Tibial artery (tissue), 4 donors: Measurements from ENCODE around the gene EPHA6.

Experiments used
- DNase-seq, 2 donors: peaks; one replicate each; pipeline ENCODE4 v3.0.0-alpha.2; 2019
- H3K27ac ChIP-seq, 2 donors: fragments of 200-600 bp; sonication (generic) in 1 of 2; 1 replicate in 1 of 2; 2 replicates in 1 of 2; pipeline ENCODE4 v1.5.1; 2018 to 2019; ENCODE audit warnings: mild to moderate bottlenecking in 1 of 2
- H3K27me3 ChIP-seq, 2 donors: fragments of 200-600 bp; sonication (generic) in 1 of 2; one replicate each; pipeline versions ENCODE4 v1.5.1 to v1.6.0; 2016 to 2019
- H3K36me3 ChIP-seq, 3 donors: fragments of 200-600 bp; sonication (generic) in 2 of 3; one replicate each; pipeline ENCODE4 v1.5.1; 2016 to 2019; ENCODE audit warnings: mild to moderate bottlenecking in 2 of 3
- H3K4me1 ChIP-seq, 4 donors: fragments of 200-600 bp; sonication (generic) in 2 of 4; 1 replicate in 3 of 4; 2 replicates in 1 of 4; pipeline ENCODE4 v1.5.1; 2016 to 2019
- H3K4me3 ChIP-seq, 2 donors: fragments of 200-600 bp; sonication (generic) in 1 of 2; 1 replicate in 1 of 2; 2 replicates in 1 of 2; pipeline ENCODE4 v1.5.1; 2018 to 2019; ENCODE audit warnings: mild to moderate bottlenecking in 2 of 2
- H3K9me3 ChIP-seq, 3 donors: fragments of 200-600 bp; sonication (generic) in 1 of 3; one replicate each; pipeline ENCODE4 v1.5.1; 2016 to 2019
- intact Hi-C: fragments of 100-400 bp; cut with DNase I; formaldehyde crosslinking; loops from one replicate; pipeline ENCODE4 v1.15.0; 2023; ENCODE audit warnings: low total_unique reads
- TF ChIP-seq, protein P1 (sequence below), 2 experiments: fragments of 200-600 bp in 1 of 2; fragments of 450-650 bp in 1 of 2; IDR thresholded peaks; one replicate each; pipeline ENCODE4 v1.5.1; 2017 to 2019; ENCODE audit warnings: antibody characterized with exemption in 2 of 2, mild to moderate bottlenecking in 1 of 2, moderate library complexity in 1 of 2

EPHA6 gene

DNA sequence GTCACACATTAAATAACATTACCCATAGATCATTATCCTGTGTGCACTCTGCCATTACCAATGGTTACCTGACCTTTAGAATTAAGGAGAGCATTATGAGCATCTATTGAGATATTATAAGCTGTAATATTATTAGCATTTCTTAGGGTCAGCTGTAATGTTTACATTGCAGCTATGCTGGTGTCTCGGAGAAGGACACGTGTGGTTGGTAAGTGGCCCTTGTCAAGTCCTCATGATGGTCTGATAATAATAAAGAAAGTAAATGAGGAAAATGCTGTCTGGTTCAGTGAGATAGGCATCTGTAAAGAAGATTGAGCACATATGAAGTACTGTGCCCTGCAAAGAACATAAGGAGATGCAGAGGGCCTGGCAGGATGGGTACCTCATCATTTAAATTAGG lies 878.4 kb downstream of the EPHA6 start:
- H3K9me3 ChIP-seq = no peaks in the 10 kb centered on the region

DNA sequence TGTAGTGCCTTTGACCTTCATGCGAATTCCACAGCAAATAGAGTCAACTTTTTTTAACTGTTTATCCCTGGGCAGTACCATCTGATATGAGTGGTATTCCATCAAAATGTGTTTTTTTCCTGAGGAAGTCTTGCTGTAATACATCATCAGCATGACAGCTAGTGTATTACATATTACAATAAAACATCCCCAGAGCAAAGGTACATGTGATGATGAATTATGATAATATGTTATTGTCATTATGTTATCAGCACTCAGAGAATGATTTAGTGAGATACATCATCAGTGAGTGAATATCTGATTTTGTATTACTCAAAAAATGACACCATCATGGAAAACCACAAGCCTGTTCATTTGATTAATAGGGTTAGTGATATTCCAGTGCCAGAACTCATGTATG lies 880.5 kb downstream of the EPHA6 start:
- no peak overlapping the region for H3K27ac ChIP-seq
- no peaks in the 10 kb centered on the region for H3K9me3 ChIP-seq
- H3K27me3 ChIP-seq = no peaks in the 10 kb centered on the region
- no peaks in the 10 kb centered on the region for H3K4me1 ChIP-seq
- intact Hi-C loops = no loop called here
- TF ChIP-seq, protein P1, sequence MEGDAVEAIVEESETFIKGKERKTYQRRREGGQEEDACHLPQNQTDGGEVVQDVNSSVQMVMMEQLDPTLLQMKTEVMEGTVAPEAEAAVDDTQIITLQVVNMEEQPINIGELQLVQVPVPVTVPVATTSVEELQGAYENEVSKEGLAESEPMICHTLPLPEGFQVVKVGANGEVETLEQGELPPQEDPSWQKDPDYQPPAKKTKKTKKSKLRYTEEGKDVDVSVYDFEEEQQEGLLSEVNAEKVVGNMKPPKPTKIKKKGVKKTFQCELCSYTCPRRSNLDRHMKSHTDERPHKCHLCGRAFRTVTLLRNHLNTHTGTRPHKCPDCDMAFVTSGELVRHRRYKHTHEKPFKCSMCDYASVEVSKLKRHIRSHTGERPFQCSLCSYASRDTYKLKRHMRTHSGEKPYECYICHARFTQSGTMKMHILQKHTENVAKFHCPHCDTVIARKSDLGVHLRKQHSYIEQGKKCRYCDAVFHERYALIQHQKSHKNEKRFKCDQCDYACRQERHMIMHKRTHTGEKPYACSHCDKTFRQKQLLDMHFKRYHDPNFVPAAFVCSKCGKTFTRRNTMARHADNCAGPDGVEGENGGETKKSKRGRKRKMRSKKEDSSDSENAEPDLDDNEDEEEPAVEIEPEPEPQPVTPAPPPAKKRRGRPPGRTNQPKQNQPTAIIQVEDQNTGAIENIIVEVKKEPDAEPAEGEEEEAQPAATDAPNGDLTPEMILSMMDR (IDR thresholded peaks at IDR 0.05) = no peak
- H3K4me3 ChIP-seq = no peak overlapping the region
- H3K36me3 ChIP-seq = no peaks in the 10 kb centered on the region
- DNase-seq = no peak

More for the DNA sequence above, 878.4 kb downstream of the EPHA6 start:
- Histone ChIP-seq H3K27me3 (no peaks in the 10 kb centered on the region), H3K4me1 (no peaks in the 10 kb centered on the region), H3K36me3 (no peaks in the 10 kb centered on the region), H3K4me3 (no peak overlapping the region), H3K27ac (no peak overlapping the region)
- TF ChIP-seq, protein P1 (IDR thresholded peaks at IDR 0.05) = no peak
- DNase-seq = no peak
- intact Hi-C loops = no loop called here

DNA sequence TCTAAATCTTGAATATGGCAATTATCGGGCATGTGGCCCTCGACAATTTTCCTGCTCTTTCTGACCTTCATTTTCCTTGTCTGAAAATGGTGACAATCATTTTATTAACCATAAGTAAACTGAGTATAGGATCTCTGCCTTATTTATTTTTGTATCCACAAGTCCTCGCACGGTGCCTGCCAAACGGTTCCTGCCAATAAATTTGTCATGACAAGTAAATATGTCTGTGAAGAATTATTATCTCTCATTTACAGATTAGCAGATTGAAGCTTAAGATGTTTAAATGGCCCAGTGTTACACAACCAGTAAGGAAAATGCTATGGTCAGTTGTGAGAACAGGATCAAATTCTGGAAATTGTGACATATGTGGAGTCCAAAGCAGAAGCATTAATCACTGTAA lies 884.3 kb downstream of the EPHA6 start:
- intact Hi-C loops = no loop called here
- DNase-seq = no peak
- TF ChIP-seq, protein P1 (IDR thresholded peaks at IDR 0.05) = no peak

DNA sequence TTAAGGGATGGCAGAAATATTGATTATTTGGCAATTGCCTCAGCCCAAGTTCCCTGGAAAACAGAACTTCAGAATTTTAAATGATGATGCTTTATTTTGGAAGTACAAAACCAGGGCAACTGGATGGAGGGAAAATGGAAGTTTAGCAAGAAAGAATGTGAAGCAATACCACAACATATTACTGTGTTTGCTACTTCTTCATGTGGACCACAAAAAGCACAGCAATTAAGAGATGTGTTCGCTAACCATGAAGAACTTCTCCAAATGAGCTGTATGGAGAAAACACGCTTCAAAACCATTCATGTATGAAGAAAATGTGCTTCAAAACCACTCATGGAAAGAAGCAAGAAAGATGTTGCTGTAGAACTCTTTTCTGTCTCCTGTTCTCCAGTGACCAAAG lies 885.5 kb downstream of the EPHA6 start:
- no peaks in the 10 kb centered on the region for H3K27me3 ChIP-seq
- H3K27ac ChIP-seq = no peak overlapping the region
- no peak overlapping the region for H3K4me3 ChIP-seq
- H3K36me3 ChIP-seq = no peaks in the 10 kb centered on the region
- no peaks in the 10 kb centered on the region for H3K9me3 ChIP-seq
- no peaks in the 10 kb centered on the region for H3K4me1 ChIP-seq
- DNase-seq = no peak
- TF ChIP-seq, protein P1 (IDR thresholded peaks at IDR 0.05) = no peak
- intact Hi-C loops = no loop called here

More for the DNA sequence above, 884.3 kb downstream of the EPHA6 start:
- no peak overlapping the region for H3K4me3 ChIP-seq
- no peaks in the 10 kb centered on the region for H3K9me3 ChIP-seq
- no peaks in the 10 kb centered on the region for H3K4me1 ChIP-seq
- H3K27ac ChIP-seq = no peak overlapping the region
- no peaks in the 10 kb centered on the region for H3K27me3 ChIP-seq
- H3K36me3 ChIP-seq = no peaks in the 10 kb centered on the region

DNA sequence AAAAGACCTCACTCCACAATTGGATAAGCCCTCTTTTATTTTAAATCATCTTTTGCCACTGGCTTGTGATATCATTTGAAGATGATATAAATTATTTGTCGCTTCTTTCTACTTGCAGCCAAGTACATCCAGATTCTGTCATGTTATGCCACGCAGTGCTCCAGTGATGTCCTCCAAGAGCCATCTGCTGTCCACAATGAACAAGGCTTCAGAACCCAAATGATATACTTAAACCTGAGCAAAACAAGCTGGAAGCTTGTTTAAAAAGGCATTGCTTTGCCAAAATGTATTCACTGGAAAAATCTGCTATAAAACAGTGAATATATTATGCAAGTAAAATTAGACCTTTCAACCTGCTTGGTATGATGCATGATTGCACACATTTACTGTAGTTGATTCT lies 891.4 kb downstream of the EPHA6 start:
- no peak overlapping the region for H3K4me3 ChIP-seq
- H3K36me3 ChIP-seq = no peaks in the 10 kb centered on the region
- no peaks in the 10 kb centered on the region for H3K27me3 ChIP-seq
- TF ChIP-seq, protein P1 (IDR thresholded peaks at IDR 0.05) = no peak
- no peaks in the 10 kb centered on the region for H3K9me3 ChIP-seq
- DNase-seq = no peak
- no peak overlapping the region for H3K27ac ChIP-seq
- intact Hi-C loops = loop anchor here (5.0 kb wide), 1 partner anchor 853 kb away; no protein-coding TSS in a partner anchor
- no peaks in the 10 kb centered on the region for H3K4me1 ChIP-seq

DNA sequence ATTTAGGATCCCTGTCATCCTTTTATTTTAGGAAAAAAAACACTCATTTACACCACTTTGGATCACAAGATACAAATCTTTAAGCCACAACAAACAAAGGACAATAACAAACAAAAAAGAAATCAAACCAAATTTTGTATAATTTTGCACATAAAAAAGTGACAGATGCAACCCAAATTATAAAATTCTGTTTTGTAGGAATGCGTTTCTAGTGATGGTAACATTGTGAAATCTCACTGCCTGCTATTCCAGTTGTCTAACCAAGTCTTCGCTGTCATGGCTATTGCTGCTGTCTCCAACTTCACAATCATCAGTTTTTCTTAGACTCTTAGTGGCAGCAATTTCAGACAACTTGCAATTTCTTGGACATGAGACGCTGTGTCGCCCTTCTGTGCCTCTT lies 891.8 kb downstream of the EPHA6 start:
- Histone ChIP-seq H3K27ac (no peak overlapping the region), H3K36me3 (no peaks in the 10 kb centered on the region), H3K9me3 (no peaks in the 10 kb centered on the region), H3K4me1 (no peaks in the 10 kb centered on the region), H3K4me3 (no peak overlapping the region), H3K27me3 (no peaks in the 10 kb centered on the region)
- no peak for DNase-seq
- intact Hi-C loops = loop anchor here (5.0 kb wide), 1 partner anchor 854 kb away; no protein-coding TSS in a partner anchor
- TF ChIP-seq, protein P1 (IDR thresholded peaks at IDR 0.05) = no peak
